Activated CD4-positive, alpha-beta T cell treated with anti-CD3 and anti-CD28 coated beads for 4 hours (primary cell): ENCODE results near the gene DGKA.
"Not testable (repeated sequence)": the region's sequence is repeated elsewhere in the genome, so short reads cannot be mapped to it uniquely, and the experiment has no call there.

Experiments used
- DNase-seq, 2 donors: peaks; one replicate each; pipeline ENCODE4 v3.0.0-alpha.2; 2020

DGKA gene

GRCh38 chr12:55930771-55931316 is at the start of gene DGKA:
Gene DGKA (plus strand): TSS chr12:55931162. CDS start chr12:55936504, 5,342 bp downstream.
- DNase-seq: peak; percentile 75

- DNase-seq: no peak
Observed at GRCh38 chr12:55885113-55885512, 45.8 kb upstream of the DGKA start.

- DNase-seq: no peak
Observed at GRCh38 chr12:55891310-55891709, 39.7 kb upstream of the DGKA start.

- no peak for DNase-seq
Observed at GRCh38 chr12:55893723-55894122, 37.2 kb upstream of the DGKA start.

GRCh38 chr12:55899082-55899481 is 31.9 kb upstream of the DGKA start:
- peak; percentile 28 to 37 for DNase-seq

- DNase-seq: no peak
Observed at GRCh38 chr12:55901881-55902490, 29.0 kb upstream of the DGKA start.

- DNase-seq: no peak
Observed at GRCh38 chr12:55906056-55906455, 24.9 kb upstream of the DGKA start.

GRCh38 chr12:55908726-55909512 is 22.0 kb upstream of the DGKA start:
- DNase-seq: no peak

GRCh38 chr12:55909513-55909884 is 21.5 kb upstream of the DGKA start:
- no peak for DNase-seq

GRCh38 chr12:55912908-55913307 is 18.1 kb upstream of the DGKA start:
- no peak for DNase-seq

- no peak for DNase-seq
Observed at GRCh38 chr12:55915482-55915859, 15.5 kb upstream of the DGKA start.

- not testable (repeated sequence) for DNase-seq
Observed at GRCh38 chr12:55919032-55919431, 11.9 kb upstream of the DGKA start.

- DNase-seq: no peak
Observed at GRCh38 chr12:55922126-55922525, 8.8 kb upstream of the DGKA start.

GRCh38 chr12:55923648-55924047 is 7.3 kb upstream of the DGKA start:
- not testable (repeated sequence) for DNase-seq

GRCh38 chr12:55925371-55925770 is 5.6 kb upstream of the DGKA start:
- no peak for DNase-seq

GRCh38 chr12:55925870-55926737 is 4.9 kb upstream of the DGKA start:
- DNase-seq: no peak

GRCh38 chr12:55926738-55927587 is 4.0 kb upstream of the DGKA start:
- peak; percentile 83 to 86 for DNase-seq

GRCh38 chr12:55927588-55928502 is 3.1 kb upstream of the DGKA start, which contains the start of gene PYM1:
Gene PYM1 (minus strand): TSS chr12:55927894. CDS start chr12:55927761, 133 bp downstream.
- peak in 1 of 2 donors; percentile 46 for DNase-seq

- peak; percentile 81 to 85 for DNase-seq
Observed at GRCh38 chr12:55929306-55929791, 1.6 kb upstream of the DGKA start.

GRCh38 chr12:55931317-55931779 is 386 bp downstream of the DGKA start:
- no peak for DNase-seq
